GM19452 (cell line): Measurements from ENCODE around the gene PHF21A.

ENCODE experiments used
- ATAC-seq: cut with Tn5 transposase; IDR thresholded peaks from one replicate; pipeline ENCODE4 v1.9.1; 2021; ENCODE audit not compliant: unreplicated experiment

PHF21A gene

DNA sequence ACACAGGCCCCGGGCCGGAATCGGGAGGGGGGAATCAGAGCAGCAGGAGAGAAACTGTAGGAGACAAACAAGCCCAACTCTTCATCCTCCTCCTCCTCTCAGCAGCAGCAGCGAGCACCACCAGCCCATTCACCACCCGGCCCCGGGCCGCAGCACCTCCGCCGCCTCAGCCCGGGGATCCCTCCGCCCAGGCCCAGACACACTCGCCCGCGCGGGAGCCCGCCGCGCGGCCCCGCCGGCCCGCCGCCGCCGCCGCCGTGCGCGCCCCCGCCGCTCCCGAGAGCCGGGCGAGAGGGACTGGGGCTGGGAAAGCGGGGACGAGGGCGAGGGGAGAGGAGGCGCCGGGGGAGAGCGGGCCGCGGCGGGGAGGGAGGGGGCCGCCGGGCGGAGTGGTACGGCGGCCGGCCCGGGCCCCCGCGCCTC lies at the start of gene PHF21A:
TSS of gene PHF21A (minus strand) at position 154 of the 423 bp plus-strand sequence. CDS start 37,235 bp downstream, outside the sequence.
- ATAC-seq, result peak; percentile 49

GRCh38 chr11:46170797-46171196 lies 49.5 kb upstream of the PHF21A start:
- ATAC-seq, result no peak

DNA sequence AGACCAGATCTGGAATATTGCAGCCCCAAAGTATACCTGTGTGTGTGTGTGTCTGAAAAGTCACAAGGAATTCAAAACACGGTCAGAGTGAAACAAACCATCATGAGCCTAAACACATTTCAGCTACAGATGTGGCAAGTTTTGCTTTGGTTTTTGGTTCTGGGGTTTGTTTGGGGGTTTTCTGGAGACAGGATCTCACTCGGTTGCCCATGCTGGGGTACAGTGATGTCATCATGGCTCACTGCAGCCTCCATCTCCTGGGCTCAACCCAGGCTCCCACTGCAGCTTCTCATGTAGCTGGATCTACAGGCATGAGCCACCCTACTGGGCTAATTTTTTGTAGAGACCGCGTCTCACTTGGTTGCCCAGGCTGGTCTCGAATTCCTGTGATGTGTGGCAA lies 41.4 kb upstream of the PHF21A start:
- ATAC-seq, result no peak

GRCh38 chr11:46161201-46161600 lies 39.9 kb upstream of the PHF21A start:
- ATAC-seq, result no peak

DNA sequence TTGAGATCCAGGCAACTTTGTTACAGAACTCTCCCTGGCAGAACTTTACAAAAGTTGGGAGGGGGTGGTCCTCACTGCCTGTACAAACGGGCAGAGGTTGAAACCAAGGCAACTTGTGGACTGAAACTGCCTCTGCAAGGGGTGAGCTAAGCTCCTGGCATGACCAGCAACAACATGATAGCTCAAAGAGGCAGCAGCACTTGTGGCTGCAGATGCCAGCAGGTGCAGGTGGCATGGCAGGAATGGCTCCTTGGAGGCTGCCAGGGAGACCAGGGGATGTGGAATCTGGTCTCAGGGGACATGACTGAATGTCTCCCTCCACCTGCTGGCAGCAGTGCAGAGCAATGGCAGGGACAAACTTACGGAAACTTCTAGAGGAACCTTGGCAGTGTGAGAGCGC lies 38.8 kb upstream of the PHF21A start:
- no peak for ATAC-seq

- ATAC-seq, result no peak
Observed at GRCh38 chr11:46159680-46160079, 38.4 kb upstream of the PHF21A start.

DNA sequence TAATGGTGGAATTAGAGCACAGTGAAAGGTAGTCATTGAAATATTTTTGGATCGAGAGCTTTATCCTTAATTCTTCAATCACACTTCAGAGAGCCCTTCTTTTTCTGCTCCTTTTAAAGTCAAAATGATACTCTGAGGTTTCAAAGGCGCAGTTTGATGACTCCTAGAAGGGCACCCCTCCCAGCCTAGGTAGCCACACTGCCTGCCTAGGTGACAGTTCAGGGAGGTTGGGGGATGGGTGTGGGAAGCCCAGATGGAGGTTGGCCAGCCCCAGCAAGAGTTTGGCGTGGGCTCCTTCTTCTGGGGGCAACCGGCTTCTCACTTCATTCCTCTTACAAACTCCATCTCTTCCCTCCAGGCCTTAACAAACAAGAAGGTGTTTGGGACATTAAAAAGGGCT lies 28.6 kb upstream of the PHF21A start:
- no peak for ATAC-seq

GRCh38 chr11:46149342-46149741 lies 28.1 kb upstream of the PHF21A start:
- ATAC-seq, result no peak

- ATAC-seq, result no peak
Observed at GRCh38 chr11:46144741-46145140, 23.5 kb upstream of the PHF21A start.

GRCh38 chr11:46143049-46143806 lies 22.0 kb upstream of the PHF21A start:
- no peak for ATAC-seq

GRCh38 chr11:46142561-46142960 lies 21.3 kb upstream of the PHF21A start:
- ATAC-seq, result no peak

DNA sequence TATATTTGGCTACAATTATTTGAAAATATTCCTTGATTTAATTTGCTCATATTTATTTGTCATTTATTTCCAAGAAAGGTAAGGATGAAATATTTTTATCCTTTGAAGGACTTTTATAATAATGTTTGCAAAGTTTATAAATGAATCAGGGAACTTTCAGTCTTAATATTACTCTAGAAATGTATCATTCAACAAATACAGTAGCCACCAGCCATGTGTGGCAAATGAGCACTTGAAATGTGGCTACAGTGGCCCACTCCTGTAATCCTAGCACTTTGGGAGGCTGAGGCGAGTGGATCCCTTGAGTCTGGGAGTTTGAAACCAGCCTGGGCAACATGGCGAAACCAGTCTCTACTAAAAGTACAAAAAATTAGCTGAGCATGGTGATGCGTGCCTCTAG lies 20.3 kb upstream of the PHF21A start:
- ATAC-seq, result no peak

- ATAC-seq, result no peak
Observed at GRCh38 chr11:46134540-46134939, 13.3 kb upstream of the PHF21A start.

- ATAC-seq, result no peak
Observed at GRCh38 chr11:46134061-46134460, 12.8 kb upstream of the PHF21A start.

DNA sequence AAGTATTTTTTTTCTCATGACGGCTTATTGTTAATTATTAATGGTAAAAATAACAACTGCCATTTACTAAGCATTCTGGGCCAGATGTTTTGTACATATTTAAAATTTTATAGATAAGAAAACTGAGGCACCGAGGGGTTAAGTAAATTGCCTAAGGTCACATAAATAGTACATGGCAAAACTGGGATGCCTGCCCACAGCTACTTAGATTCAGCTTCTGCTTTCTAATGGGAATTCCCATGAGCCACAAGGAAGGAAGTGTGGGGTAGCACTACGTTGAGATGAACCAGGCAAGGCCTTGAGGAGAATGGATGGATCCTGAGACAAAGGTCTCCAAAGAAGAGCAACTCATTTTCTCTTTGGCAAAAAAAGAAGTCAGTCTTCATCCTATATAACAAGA lies 11.9 kb upstream of the PHF21A start:
- no peak for ATAC-seq

DNA sequence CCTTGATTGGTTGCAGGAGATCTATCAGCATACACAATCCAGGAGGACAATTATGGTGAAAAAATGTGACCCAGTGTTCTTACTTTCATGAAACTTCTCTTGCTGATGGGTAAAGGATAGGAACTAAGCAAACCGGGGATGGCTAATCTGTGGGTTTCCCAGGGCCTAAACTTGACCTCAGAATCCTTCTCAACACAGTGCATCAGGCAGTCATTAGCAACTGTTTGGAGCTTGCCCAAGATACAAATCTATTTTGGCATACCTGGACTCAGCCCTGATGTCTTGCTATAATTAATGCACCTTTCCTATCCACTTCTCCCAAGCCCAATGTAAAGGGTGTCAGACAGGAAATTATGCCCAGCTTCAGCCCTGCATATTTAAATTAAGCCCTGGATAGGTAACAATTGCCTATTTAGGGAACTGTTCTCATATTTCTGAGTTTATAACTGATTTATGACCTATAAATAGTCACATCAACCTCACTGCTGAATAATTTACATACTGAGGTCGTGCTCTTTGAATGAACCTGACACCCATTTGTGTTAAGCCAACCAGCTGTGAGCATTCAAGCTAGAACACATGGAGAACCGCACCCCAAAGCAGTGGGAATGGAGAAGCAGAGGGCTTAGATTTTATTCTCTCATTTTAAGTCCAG lies 9.2 kb upstream of the PHF21A start:
- ATAC-seq, result no peak

GRCh38 chr11:46129133-46129532 lies 7.9 kb upstream of the PHF21A start:
- no peak for ATAC-seq

DNA sequence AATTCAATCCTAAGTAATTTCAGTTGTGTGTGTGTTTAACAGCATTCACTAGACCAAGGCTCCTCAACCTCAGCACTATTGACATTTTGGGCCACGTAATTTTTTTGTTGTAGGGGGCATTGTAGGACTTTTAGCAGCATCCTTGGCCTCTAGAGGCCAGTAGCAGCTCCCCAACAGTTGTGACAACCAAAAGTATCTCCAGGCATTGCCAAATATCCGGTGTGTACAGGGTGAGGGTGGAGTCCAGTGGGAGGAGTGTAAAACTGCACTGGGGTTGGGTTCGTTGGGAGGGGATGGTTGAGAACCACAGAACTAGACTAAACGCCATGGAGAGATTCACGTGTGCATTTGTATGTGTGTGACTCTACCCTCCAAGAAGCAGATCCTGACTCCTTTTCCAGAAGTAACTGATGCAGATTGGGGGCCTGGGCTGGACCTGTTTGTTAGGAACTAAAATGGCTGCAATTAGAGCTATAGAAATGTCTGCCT lies 5.9 kb upstream of the PHF21A start:
- ATAC-seq, result peak; percentile 89

GRCh38 chr11:46125284-46125683 lies 4.0 kb upstream of the PHF21A start:
- no peak for ATAC-seq

- ATAC-seq, result no peak
Observed at GRCh38 chr11:46122945-46123715, 1.9 kb upstream of the PHF21A start.

DNA sequence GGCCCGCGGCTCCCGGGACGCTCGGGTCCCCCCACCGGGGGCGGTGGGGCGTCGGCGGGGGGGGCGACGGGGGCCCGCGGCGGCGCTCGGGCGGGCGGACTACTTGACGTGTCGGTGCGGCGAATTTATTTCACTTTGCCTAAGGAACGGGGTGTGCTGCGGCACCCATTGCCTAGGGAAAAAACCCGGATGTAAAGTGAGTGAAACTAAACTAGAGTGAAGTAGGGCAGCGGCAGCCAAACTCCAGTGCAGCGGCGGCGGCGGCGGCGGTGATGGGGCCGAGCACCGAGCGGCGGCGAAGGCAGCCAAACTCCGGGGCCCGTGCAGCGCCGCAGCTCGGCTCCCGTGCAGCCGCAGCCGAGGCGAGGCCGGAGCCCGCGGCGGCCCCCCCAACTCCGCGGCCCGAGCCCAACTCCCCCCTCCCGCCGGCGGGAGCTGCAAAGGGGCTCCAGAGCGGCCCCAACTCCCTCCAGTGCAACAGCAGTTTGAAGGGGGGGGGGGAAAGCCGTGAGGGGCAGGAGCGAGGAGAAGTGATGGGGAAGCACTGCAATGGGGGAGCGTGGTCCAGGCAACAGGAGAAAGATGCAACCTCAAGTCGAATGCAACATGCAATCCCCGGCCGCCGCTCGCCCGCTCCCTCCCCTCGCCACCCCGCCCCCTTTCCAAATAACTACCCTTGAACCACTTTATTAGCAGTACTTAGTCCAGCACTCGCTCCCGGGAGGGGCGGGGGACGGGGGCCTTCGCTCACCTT lies 647 bp upstream of the PHF21A start:
- ATAC-seq, result peak; percentile 48
